ENCODE data around the gene PRKCA.
"Not testable (repeated sequence)": the region's sequence is repeated elsewhere in the genome, so short reads cannot be mapped to it uniquely, and the experiment has no call there.

Gene PRKCA

GRCh38 chr17:66469088-66469442 lies 166.7 kb downstream of the PRKCA start:
- no peak for DNase-seq

- no peak for DNase-seq
Observed at GRCh38 chr17:66469461-66469860, 167.0 kb downstream of the PRKCA start.

- no peak for DNase-seq
Observed at GRCh38 chr17:66469890-66470289, 167.5 kb downstream of the PRKCA start.

GRCh38 chr17:66472123-66472522 lies 169.7 kb downstream of the PRKCA start:
- no peak for DNase-seq

- peak; percentile 70 for DNase-seq
Observed at GRCh38 chr17:66474258-66474657, 171.8 kb downstream of the PRKCA start.

- peak; percentile 91 for DNase-seq
Observed at GRCh38 chr17:66474806-66475497, 172.5 kb downstream of the PRKCA start.

GRCh38 chr17:66476014-66476413 lies 173.6 kb downstream of the PRKCA start:
- no peak for DNase-seq

GRCh38 chr17:66477615-66478283 lies 175.3 kb downstream of the PRKCA start:
- no peak for DNase-seq

- not testable (repeated sequence) for DNase-seq
Observed at GRCh38 chr17:66479230-66479889, 176.9 kb downstream of the PRKCA start.

GRCh38 chr17:66480243-66480642 lies 177.8 kb downstream of the PRKCA start:
- DNase-seq, result no peak

GRCh38 chr17:66480802-66481201 lies 178.4 kb downstream of the PRKCA start:
- DNase-seq, result no peak

- DNase-seq, result no peak
Observed at GRCh38 chr17:66481271-66481670, 178.9 kb downstream of the PRKCA start.

GRCh38 chr17:66483906-66484305 lies 181.5 kb downstream of the PRKCA start:
- DNase-seq, result no peak

GRCh38 chr17:66485309-66485947 lies 183.0 kb downstream of the PRKCA start:
- DNase-seq, result no peak

GRCh38 chr17:66487121-66487520 lies 184.7 kb downstream of the PRKCA start:
- DNase-seq, result no peak

GRCh38 chr17:66487981-66488468 lies 185.6 kb downstream of the PRKCA start:
- DNase-seq, result no peak

- no peak for DNase-seq
Observed at GRCh38 chr17:66488864-66489263, 186.5 kb downstream of the PRKCA start.

- not testable (repeated sequence) for DNase-seq
Observed at GRCh38 chr17:66489576-66489975, 187.2 kb downstream of the PRKCA start.

- DNase-seq, result no peak
Observed at GRCh38 chr17:66491213-66491612, 188.8 kb downstream of the PRKCA start.

- DNase-seq, result no peak
Observed at GRCh38 chr17:66491665-66492064, 189.3 kb downstream of the PRKCA start.

- DNase-seq, result peak; percentile 26
Observed at GRCh38 chr17:66492080-66492479, 189.7 kb downstream of the PRKCA start.

- DNase-seq, result peak; percentile 91
Observed at GRCh38 chr17:66492561-66493005, 190.2 kb downstream of the PRKCA start.

- DNase-seq, result peak; percentile 61
Observed at GRCh38 chr17:66493283-66494019, 191.0 kb downstream of the PRKCA start.

Data from DMS53 (cell line).